Natural killer cell treated with Interleukin-12 subunit alpha and Interleukin-12 subunit beta and Interleukin-15 and Interleukin-18, amount 100 ng/mL, for 72 hours (primary cell): ENCODE measurements around the gene RIMS4. TPM values are rescaled to one million over a fixed set of nuclear protein-coding genes. Genes with fewer than 3 reads are reported as not detected.

Source experiments
- ATAC-seq, 2 donors: fragments of 150-1000 bp; cut with Tn5 transposase in 1 of 2; sonication (Bioruptor Pico), chemical (Tn5 transposase) in 1 of 2; 2 replicates each; pipeline ENCODE4 v1.10.0; 2021
- DNase-seq: peaks from one replicate; pipeline ENCODE4 v3.0.0; 2022; ENCODE audit warnings: low spot score
- H3K27ac Mint-ChIP-seq, 2 donors: 1 replicate in 1 of 2; 2 replicates in 1 of 2; pipeline ENCODE4 v1.8.0; 2022; ENCODE audit warnings: mixed read lengths in 2 of 2, mild to moderate bottlenecking in 1 of 2, moderate library complexity in 1 of 2
- H3K27me3 Mint-ChIP-seq, 2 donors: 1 replicate in 1 of 2; 2 replicates in 1 of 2; pipeline ENCODE4 v1.8.0; 2022; ENCODE audit warnings: mixed read lengths in 2 of 2
- H3K36me3 Mint-ChIP-seq: one replicate; pipeline ENCODE4 v1.8.0; 2022; ENCODE audit warnings: mixed read lengths
- H3K4me1 Mint-ChIP-seq, 2 donors: 1 replicate in 1 of 2; 2 replicates in 1 of 2; pipeline ENCODE4 v1.8.0; 2022; ENCODE audit warnings: low read depth in 2 of 2, mixed read lengths in 2 of 2, mild to moderate bottlenecking in 1 of 2
- H3K4me3 Mint-ChIP-seq: one replicate; pipeline ENCODE4 v1.8.0; 2022; ENCODE audit warnings: mixed read lengths
- H3K9me3 Mint-ChIP-seq: 2 replicates; pipeline ENCODE4 v1.8.0; 2022; ENCODE audit warnings: mixed read lengths
- total RNA-seq, 2 donors: library from RNA; stranded (reverse); gene quantifications; one replicate each; pipeline ENCODE4 v1.2.3, GENCODE V29; 2022

The RIMS4 gene
- total RNA-seq = not detected

- H3K36me3 Mint-ChIP-seq = no peaks in the 10 kb centered on the region
- H3K27me3 Mint-ChIP-seq = peaks cover 50 to 51% of the 10 kb centered on the region in 2 donors
- DNase-seq (no peak), ATAC-seq (peak in 1 of 2 donors; percentile 41)
- no peak within 1 kb of the TSS for H3K27ac Mint-ChIP-seq
- H3K4me1 Mint-ChIP-seq = peaks cover 0 to 7% of the 10 kb centered on the region in 2 donors
- H3K4me3 Mint-ChIP-seq = peak within 1 kb of the TSS; percentile 53
- H3K9me3 Mint-ChIP-seq = no peaks in the 10 kb centered on the region
Measured at GRCh38 chr20:44810391-44811149, at the start of gene RIMS4. Gene RIMS4 (minus strand): TSS chr20:44810546. CDS start chr20:44810271, 275 bp downstream.

- Mint-ChIP-seq H3K9me3 (no peaks in the 10 kb centered on the region), H3K27me3 (peaks cover 6 to 10% of the 10 kb centered on the region in 2 donors), H3K27ac (peak overlapping the region in 1 of 2 donors; percentile 23), H3K4me3 (no peak overlapping the region), H3K4me1 (peaks cover 8 to 11% of the 10 kb centered on the region in 2 donors), H3K36me3 (no peaks in the 10 kb centered on the region)
- ATAC-seq (no peak), DNase-seq (no peak)
Measured at GRCh38 chr20:44858606-44859360, 48.4 kb upstream of the RIMS4 start.

GRCh38 chr20:44856856-44857448 is 46.6 kb upstream of the RIMS4 start:
- ATAC-seq (peak in 1 of 2 donors; percentile 52), DNase-seq (no peak)
- Mint-ChIP-seq H3K9me3 (no peaks in the 10 kb centered on the region), H3K4me3 (no peak overlapping the region), H3K36me3 (no peaks in the 10 kb centered on the region), H3K27me3 (peaks cover 6 to 14% of the 10 kb centered on the region in 2 donors), H3K4me1 (peaks cover 8 to 11% of the 10 kb centered on the region in 2 donors), H3K27ac (no peak overlapping the region)

GRCh38 chr20:44856442-44856841 is 46.1 kb upstream of the RIMS4 start:
- DNase-seq (no peak), ATAC-seq (no peak)
- Mint-ChIP-seq H3K9me3 (no peaks in the 10 kb centered on the region), H3K27me3 (peaks cover 6 to 14% of the 10 kb centered on the region in 2 donors), H3K36me3 (no peaks in the 10 kb centered on the region), H3K4me1 (peaks cover 8 to 11% of the 10 kb centered on the region in 2 donors), H3K27ac (no peak overlapping the region), H3K4me3 (no peak overlapping the region)

- no peak overlapping the region for H3K27ac Mint-ChIP-seq
- H3K4me3 Mint-ChIP-seq = no peak overlapping the region
- no peak for ATAC-seq
- peaks cover 2% of the 10 kb centered on the region in 2 donors for H3K4me1 Mint-ChIP-seq
- H3K36me3 Mint-ChIP-seq = no peaks in the 10 kb centered on the region
- DNase-seq = no peak
- no peaks in the 10 kb centered on the region for H3K9me3 Mint-ChIP-seq
- H3K27me3 Mint-ChIP-seq = peaks cover 16 to 18% of the 10 kb centered on the region in 2 donors
Measured at GRCh38 chr20:44851545-44851944, 41.2 kb upstream of the RIMS4 start.

GRCh38 chr20:44850837-44851236 is 40.5 kb upstream of the RIMS4 start:
- DNase-seq (no peak), ATAC-seq (no peak)
- Mint-ChIP-seq H3K36me3 (no peaks in the 10 kb centered on the region), H3K27me3 (peaks cover 14 to 16% of the 10 kb centered on the region in 2 donors), H3K9me3 (no peaks in the 10 kb centered on the region), H3K4me3 (no peak overlapping the region), H3K4me1 (no peaks in the 10 kb centered on the region), H3K27ac (no peak overlapping the region)

GRCh38 chr20:44850272-44850671 is 39.9 kb upstream of the RIMS4 start:
- Mint-ChIP-seq H3K36me3 (no peaks in the 10 kb centered on the region), H3K4me3 (no peak overlapping the region), H3K27me3 (peaks cover 13 to 16% of the 10 kb centered on the region in 2 donors), H3K9me3 (no peaks in the 10 kb centered on the region), H3K4me1 (no peaks in the 10 kb centered on the region), H3K27ac (no peak overlapping the region)
- ATAC-seq (no peak), DNase-seq (no peak)

- DNase-seq (no peak), ATAC-seq (no peak)
- Mint-ChIP-seq H3K4me1 (no peaks in the 10 kb centered on the region), H3K27me3 (peaks cover 13 to 16% of the 10 kb centered on the region in 2 donors), H3K9me3 (no peaks in the 10 kb centered on the region), H3K36me3 (no peaks in the 10 kb centered on the region), H3K4me3 (no peak overlapping the region), H3K27ac (no peak overlapping the region)
Measured at GRCh38 chr20:44849703-44850102, 39.4 kb upstream of the RIMS4 start.

GRCh38 chr20:44848254-44849015 is 38.1 kb upstream of the RIMS4 start:
- Mint-ChIP-seq H3K9me3 (no peaks in the 10 kb centered on the region), H3K27me3 (peaks cover 13 to 19% of the 10 kb centered on the region in 2 donors), H3K36me3 (no peaks in the 10 kb centered on the region), H3K27ac (no peak overlapping the region), H3K4me1 (no peaks in the 10 kb centered on the region), H3K4me3 (no peak overlapping the region)
- ATAC-seq (no peak), DNase-seq (no peak)

GRCh38 chr20:44843876-44844275 is 33.5 kb upstream of the RIMS4 start:
- no peak overlapping the region for H3K4me3 Mint-ChIP-seq
- no peak overlapping the region for H3K27ac Mint-ChIP-seq
- ATAC-seq (no peak), DNase-seq (no peak)
- H3K4me1 Mint-ChIP-seq = no peaks in the 10 kb centered on the region
- H3K27me3 Mint-ChIP-seq = peaks cover 20 to 27% of the 10 kb centered on the region in 2 donors
- no peaks in the 10 kb centered on the region for H3K9me3 Mint-ChIP-seq
- H3K36me3 Mint-ChIP-seq = peaks cover 4% of the 10 kb centered on the region

GRCh38 chr20:44841955-44842354 is 31.6 kb upstream of the RIMS4 start:
- ATAC-seq = no peak
- Mint-ChIP-seq H3K9me3 (no peaks in the 10 kb centered on the region), H3K4me3 (no peak overlapping the region), H3K27me3 (peaks cover 23 to 27% of the 10 kb centered on the region in 2 donors), H3K4me1 (no peaks in the 10 kb centered on the region), H3K36me3 (peaks cover 4% of the 10 kb centered on the region), H3K27ac (no peak overlapping the region)
- no peak for DNase-seq

GRCh38 chr20:44840826-44841225 is 30.5 kb upstream of the RIMS4 start:
- peaks cover 4% of the 10 kb centered on the region for H3K36me3 Mint-ChIP-seq
- H3K4me3 Mint-ChIP-seq = no peak overlapping the region

GRCh38 chr20:44839481-44839880 is 29.1 kb upstream of the RIMS4 start:
- H3K4me3 Mint-ChIP-seq = no peak overlapping the region
- ATAC-seq = no peak

More at GRCh38 chr20:44840826-44841225, 30.5 kb upstream of the RIMS4 start:
- no peaks in the 10 kb centered on the region for H3K4me1 Mint-ChIP-seq
- H3K27ac Mint-ChIP-seq = no peak overlapping the region
- DNase-seq (no peak), ATAC-seq (no peak)
- H3K9me3 Mint-ChIP-seq = no peaks in the 10 kb centered on the region
- peaks cover 23 to 27% of the 10 kb centered on the region in 2 donors for H3K27me3 Mint-ChIP-seq

More at GRCh38 chr20:44839481-44839880, 29.1 kb upstream of the RIMS4 start:
- DNase-seq = no peak
- peaks cover 0 to 7% of the 10 kb centered on the region in 2 donors for H3K4me1 Mint-ChIP-seq
- H3K27me3 Mint-ChIP-seq = peaks cover 25 to 26% of the 10 kb centered on the region in 2 donors
- H3K36me3 Mint-ChIP-seq = peaks cover 4% of the 10 kb centered on the region
- no peak overlapping the region for H3K27ac Mint-ChIP-seq
- no peaks in the 10 kb centered on the region for H3K9me3 Mint-ChIP-seq
